Nephron (organoid): Measurements from ENCODE around the gene BEAN1.

Source experiments
- H3K27ac Mint-ChIP-seq, 3 experiments: 2 replicates each; pipeline ENCODE4 v1.8.0; 2020; ENCODE audit warnings: mixed read lengths in 3 of 3, mild to moderate bottlenecking in 2 of 3, moderate library complexity in 1 of 3
- H3K27me3 Mint-ChIP-seq: 2 replicates; pipeline ENCODE4 v1.8.0; 2021; ENCODE audit warnings: low read depth, mild to moderate bottlenecking, moderate library complexity, mixed read lengths
- H3K36me3 Mint-ChIP-seq: 2 replicates; pipeline ENCODE4 v1.8.0; 2020; ENCODE audit warnings: low read depth, mixed read lengths
- H3K4me1 Mint-ChIP-seq: 2 replicates; pipeline ENCODE4 v1.8.0; 2020; ENCODE audit warnings: mixed read lengths
- H3K4me3 Mint-ChIP-seq, 3 experiments: 2 replicates each; pipeline ENCODE4 v1.8.0; 2020; ENCODE audit warnings: mild to moderate bottlenecking in 3 of 3, mixed read lengths in 3 of 3, moderate library complexity in 2 of 3
- H3K9me3 Mint-ChIP-seq: 2 replicates; pipeline ENCODE4 v1.8.0; 2020; ENCODE audit warnings: mixed read lengths
- CTCF ChIP-seq, 3 experiments: fragments of 200-600 bp; sonication (generic); IDR thresholded peaks; one replicate each; pipeline ENCODE4 v1.5.0; 2021; ENCODE audit warnings: antibody characterized with exemption in 3 of 3; ENCODE audit not compliant: unreplicated experiment in 3 of 3

BEAN1 gene

GRCh38 chr16:66427871-66428681 is 981 bp downstream of the BEAN1 start:
- Mint-ChIP-seq H3K4me3 (peak overlapping the region; percentile 68 to 80 (median 70)), H3K9me3 (peaks cover 5% of the 10 kb centered on the region), H3K36me3 (no peaks in the 10 kb centered on the region), H3K27ac (no peak overlapping the region), H3K4me1 (no peaks in the 10 kb centered on the region), H3K27me3 (peaks cover 91% of the 10 kb centered on the region)
- no peak for TF ChIP-seq CTCF (IDR thresholded peaks at IDR 0.05; ENCODE audit: unreplicated experiment in 3 of 3)

GRCh38 chr16:66428682-66429251 is 1.7 kb downstream of the BEAN1 start:
- Mint-ChIP-seq H3K27ac (no peak overlapping the region), H3K27me3 (peaks cover 91% of the 10 kb centered on the region), H3K4me1 (no peaks in the 10 kb centered on the region), H3K4me3 (peak overlapping the region; percentile 68 to 80 (median 70)), H3K36me3 (no peaks in the 10 kb centered on the region), H3K9me3 (peaks cover 5% of the 10 kb centered on the region)
- TF ChIP-seq CTCF (IDR thresholded peaks at IDR 0.05; ENCODE audit: unreplicated experiment in 3 of 3) = no peak

- H3K36me3 Mint-ChIP-seq = no peaks in the 10 kb centered on the region
- no peak for TF ChIP-seq CTCF (IDR thresholded peaks at IDR 0.05; ENCODE audit: unreplicated experiment in 3 of 3)
- peak overlapping the region in 2 of 3 experiments; percentile 32 to 80 for H3K4me3 Mint-ChIP-seq
- no peaks in the 10 kb centered on the region for H3K4me1 Mint-ChIP-seq
- H3K27ac Mint-ChIP-seq = no peak overlapping the region
- H3K9me3 Mint-ChIP-seq = peaks cover 5% of the 10 kb centered on the region
- peaks cover 84% of the 10 kb centered on the region for H3K27me3 Mint-ChIP-seq
Measured at GRCh38 chr16:66429290-66429962, 2.3 kb downstream of the BEAN1 start.

- no peak for TF ChIP-seq CTCF (IDR thresholded peaks at IDR 0.05; ENCODE audit: unreplicated experiment in 3 of 3)
- H3K27ac Mint-ChIP-seq = no peak overlapping the region
- H3K9me3 Mint-ChIP-seq = peaks cover 5% of the 10 kb centered on the region
- H3K36me3 Mint-ChIP-seq = no peaks in the 10 kb centered on the region
- H3K4me3 Mint-ChIP-seq = peak overlapping the region in 1 of 3 experiments; percentile 18
- H3K4me1 Mint-ChIP-seq = no peaks in the 10 kb centered on the region
- H3K27me3 Mint-ChIP-seq = peaks cover 84% of the 10 kb centered on the region
Measured at GRCh38 chr16:66430214-66430613, 3.1 kb downstream of the BEAN1 start.

GRCh38 chr16:66431760-66432159 is 4.7 kb downstream of the BEAN1 start:
- Mint-ChIP-seq H3K27me3 (peaks cover 76% of the 10 kb centered on the region), H3K4me1 (no peaks in the 10 kb centered on the region), H3K36me3 (no peaks in the 10 kb centered on the region), H3K9me3 (peaks cover 5% of the 10 kb centered on the region), H3K27ac (no peak overlapping the region), H3K4me3 (no peak overlapping the region)
- no peak for TF ChIP-seq CTCF (IDR thresholded peaks at IDR 0.05; ENCODE audit: unreplicated experiment in 3 of 3)
